ENCODE results near the gene NMU. TPM values are rescaled to one million over a fixed set of nuclear protein-coding genes. Genes with fewer than 3 reads are reported as not detected.

The NMU gene
- total RNA-seq, 1 experiment from 2014 or later: 22.6 TPM

DNA sequence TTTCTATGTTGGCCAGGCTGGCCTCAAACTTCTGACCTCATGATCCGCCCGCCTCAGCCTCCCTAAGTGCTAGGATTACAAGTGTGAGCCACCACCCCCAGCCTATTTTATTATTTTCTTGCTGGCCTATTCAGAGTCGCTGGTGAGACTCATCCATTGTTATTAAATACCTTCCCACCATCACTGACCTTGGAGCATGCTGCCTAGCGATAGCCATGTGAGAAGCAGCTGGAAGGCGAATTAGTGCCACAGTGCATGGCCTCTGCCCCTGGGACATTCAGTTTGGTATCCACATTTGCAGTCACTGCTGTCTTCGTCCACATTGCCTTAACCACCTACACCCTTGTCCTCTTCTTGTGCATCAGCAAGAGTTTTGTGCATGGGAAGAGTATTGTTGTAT is 32.4 kb upstream of the NMU start:
- POLR2A ChIA-PET (ENCODE audit: unreplicated experiment): no interaction called here
- Histone ChIP-seq H3K27me3 (ENCODE audit: insufficient read depth, low read depth) (no peaks in the 10 kb centered on the region), H2AFZ (no peak overlapping the region), H3K4me1 (replicated peaks; ENCODE audit: insufficient read depth) (no peaks in the 10 kb centered on the region), H3K4me3 (no peak overlapping the region), H3F3A (ENCODE audit: insufficient read depth, low read depth) (no peaks in the 10 kb centered on the region), H3K9me3 (ENCODE audit: insufficient read depth, low read depth) (no peaks in the 10 kb centered on the region), H3K36me3 (ENCODE audit: low read depth) (no peaks in the 10 kb centered on the region), H4K20me1 (ENCODE audit: insufficient read depth) (no peaks in the 10 kb centered on the region), H3K4me2 (no peak overlapping the region), H3K9me2 (ENCODE audit: insufficient read depth) (no peaks in the 10 kb centered on the region), H3K27ac (no peak overlapping the region), H3K79me2 (ENCODE audit: low read depth) (no peaks in the 10 kb centered on the region)
- CTCF ChIA-PET: no interaction called here
- DNase-seq: no peak
- no TSS peak for BruUV-seq (replicated peaks)
- intact Hi-C loops (cut with micrococcal nuclease; ENCODE audit: unreplicated experiment): no loop called here
- TF ChIP-seq, protein P1, sequence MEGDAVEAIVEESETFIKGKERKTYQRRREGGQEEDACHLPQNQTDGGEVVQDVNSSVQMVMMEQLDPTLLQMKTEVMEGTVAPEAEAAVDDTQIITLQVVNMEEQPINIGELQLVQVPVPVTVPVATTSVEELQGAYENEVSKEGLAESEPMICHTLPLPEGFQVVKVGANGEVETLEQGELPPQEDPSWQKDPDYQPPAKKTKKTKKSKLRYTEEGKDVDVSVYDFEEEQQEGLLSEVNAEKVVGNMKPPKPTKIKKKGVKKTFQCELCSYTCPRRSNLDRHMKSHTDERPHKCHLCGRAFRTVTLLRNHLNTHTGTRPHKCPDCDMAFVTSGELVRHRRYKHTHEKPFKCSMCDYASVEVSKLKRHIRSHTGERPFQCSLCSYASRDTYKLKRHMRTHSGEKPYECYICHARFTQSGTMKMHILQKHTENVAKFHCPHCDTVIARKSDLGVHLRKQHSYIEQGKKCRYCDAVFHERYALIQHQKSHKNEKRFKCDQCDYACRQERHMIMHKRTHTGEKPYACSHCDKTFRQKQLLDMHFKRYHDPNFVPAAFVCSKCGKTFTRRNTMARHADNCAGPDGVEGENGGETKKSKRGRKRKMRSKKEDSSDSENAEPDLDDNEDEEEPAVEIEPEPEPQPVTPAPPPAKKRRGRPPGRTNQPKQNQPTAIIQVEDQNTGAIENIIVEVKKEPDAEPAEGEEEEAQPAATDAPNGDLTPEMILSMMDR (conservative IDR thresholded peaks at IDR 0.05): no peak
- TF ChIP-seq EZH2 (IDR thresholded peaks at IDR 0.05; ENCODE audit: low read depth): no peak

DNA sequence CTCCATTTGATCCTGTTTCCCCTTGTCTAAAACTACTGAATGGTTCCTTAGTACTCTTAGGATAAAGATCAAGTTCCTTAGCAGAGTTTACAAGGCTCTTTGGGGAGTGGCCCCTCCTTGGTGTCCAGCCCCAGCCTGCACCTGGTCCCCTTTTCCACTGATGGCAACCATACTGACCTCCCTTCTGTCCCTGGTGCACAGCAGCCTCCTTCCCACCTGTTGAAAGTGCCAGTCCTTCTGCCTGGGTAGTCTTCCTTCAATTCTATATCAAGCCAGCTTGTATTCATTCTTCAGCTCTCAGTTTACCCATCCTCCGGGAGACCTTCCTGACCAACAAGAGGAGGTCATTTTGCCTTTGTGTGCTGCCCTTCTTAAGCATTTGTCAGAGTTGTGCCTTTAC is 30.4 kb upstream of the NMU start:
- Histone ChIP-seq H3K9me2 (ENCODE audit: insufficient read depth) (no peaks in the 10 kb centered on the region), H3F3A (ENCODE audit: insufficient read depth, low read depth) (no peaks in the 10 kb centered on the region), H3K4me3 (no peak overlapping the region), H4K20me1 (ENCODE audit: insufficient read depth) (no peaks in the 10 kb centered on the region), H3K4me2 (no peak overlapping the region), H3K4me1 (replicated peaks; ENCODE audit: insufficient read depth) (no peaks in the 10 kb centered on the region), H3K9me3 (ENCODE audit: insufficient read depth, low read depth) (no peaks in the 10 kb centered on the region), H2AFZ (no peak overlapping the region), H3K79me2 (ENCODE audit: low read depth) (no peaks in the 10 kb centered on the region), H3K36me3 (ENCODE audit: low read depth) (no peaks in the 10 kb centered on the region), H3K27ac (no peak overlapping the region), H3K27me3 (ENCODE audit: insufficient read depth, low read depth) (no peaks in the 10 kb centered on the region)
- TF ChIP-seq, protein P1 (conservative IDR thresholded peaks at IDR 0.05): no peak
- no peak for TF ChIP-seq EZH2 (IDR thresholded peaks at IDR 0.05; ENCODE audit: low read depth)
- no peak for DNase-seq
- ChIA-PET CTCF (no interaction called here), POLR2A (ENCODE audit: unreplicated experiment) (no interaction called here)
- BruUV-seq (replicated peaks): no TSS peak
- intact Hi-C loops (cut with micrococcal nuclease; ENCODE audit: unreplicated experiment): no loop called here

DNA sequence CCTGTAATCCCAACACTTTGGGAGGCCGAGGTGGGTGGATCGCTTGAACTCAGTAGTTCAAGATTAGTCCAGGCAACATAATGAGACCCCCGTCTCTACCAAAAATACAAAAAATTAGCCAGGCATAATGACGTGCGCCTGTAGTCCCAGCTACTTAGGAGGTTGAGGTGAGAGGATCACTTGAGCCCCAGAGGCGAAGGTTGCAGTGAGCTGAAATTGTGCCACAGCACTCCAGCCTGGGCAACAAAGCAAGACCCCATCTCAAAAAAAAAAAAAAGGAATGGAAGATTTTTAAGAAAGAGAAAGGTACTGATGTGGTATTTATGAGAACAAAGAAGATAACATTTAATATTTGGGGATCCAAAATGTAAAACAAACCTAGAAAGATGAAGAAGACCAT is 27.0 kb upstream of the NMU start:
- ChIA-PET POLR2A (ENCODE audit: unreplicated experiment) (interaction anchor here (0.5 kb wide), 1 partner anchor 9 kb away, joined by 4 read pairs; no protein-coding TSS in a partner anchor), CTCF (no interaction called here)
- H3K36me3 ChIP-seq (ENCODE audit: low read depth): no peaks in the 10 kb centered on the region
- H3K4me1 ChIP-seq (replicated peaks; ENCODE audit: insufficient read depth): no peaks in the 10 kb centered on the region
- no peaks in the 10 kb centered on the region for H3K9me3 ChIP-seq (ENCODE audit: insufficient read depth, low read depth)
- no TSS peak for BruUV-seq (replicated peaks)
- intact Hi-C loops (cut with micrococcal nuclease; ENCODE audit: unreplicated experiment): no loop called here
- DNase-seq: no peak
- no peak overlapping the region for H2AFZ ChIP-seq
- no peaks in the 10 kb centered on the region for H3K9me2 ChIP-seq (ENCODE audit: insufficient read depth)
- no peak overlapping the region for H3K4me2 ChIP-seq
- TF ChIP-seq EZH2 (IDR thresholded peaks at IDR 0.05; ENCODE audit: low read depth): no peak
- TF ChIP-seq, protein P1 (conservative IDR thresholded peaks at IDR 0.05): no peak
- H3K27me3 ChIP-seq (ENCODE audit: insufficient read depth, low read depth): no peaks in the 10 kb centered on the region
- no peaks in the 10 kb centered on the region for H4K20me1 ChIP-seq (ENCODE audit: insufficient read depth)
- H3K4me3 ChIP-seq: no peak overlapping the region
- H3K27ac ChIP-seq: no peak overlapping the region
- H3F3A ChIP-seq (ENCODE audit: insufficient read depth, low read depth): no peaks in the 10 kb centered on the region
- no peaks in the 10 kb centered on the region for H3K79me2 ChIP-seq (ENCODE audit: low read depth)
